A549 treated with CpdA at 1 μM for 4 hours (cell line): ENCODE results near the gene FXYD4. TPM values are rescaled to one million over a fixed set of nuclear protein-coding genes. Genes with fewer than 3 reads are reported as not detected.

Experiments used
- total RNA-seq: library from RNA; stranded (reverse); fragments of 200-300 nt; extraction: Qiagen RNA extraction; gene quantifications from 5 replicates; pipeline ENCODE4 v1.2.3, GENCODE V29; 2022; ENCODE audit warnings: low read depth

The FXYD4 gene, protein sequence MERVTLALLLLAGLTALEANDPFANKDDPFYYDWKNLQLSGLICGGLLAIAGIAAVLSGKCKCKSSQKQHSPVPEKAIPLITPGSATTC
- not detected in 5 replicates for total RNA-seq

GRCh38 chr10:43371418-43371817 lies at the start of gene FXYD4:
FXYD4 (plus strand) TSS chr10:43371636; CDS start chr10:43373747, 2,111 bp downstream.

DNA sequence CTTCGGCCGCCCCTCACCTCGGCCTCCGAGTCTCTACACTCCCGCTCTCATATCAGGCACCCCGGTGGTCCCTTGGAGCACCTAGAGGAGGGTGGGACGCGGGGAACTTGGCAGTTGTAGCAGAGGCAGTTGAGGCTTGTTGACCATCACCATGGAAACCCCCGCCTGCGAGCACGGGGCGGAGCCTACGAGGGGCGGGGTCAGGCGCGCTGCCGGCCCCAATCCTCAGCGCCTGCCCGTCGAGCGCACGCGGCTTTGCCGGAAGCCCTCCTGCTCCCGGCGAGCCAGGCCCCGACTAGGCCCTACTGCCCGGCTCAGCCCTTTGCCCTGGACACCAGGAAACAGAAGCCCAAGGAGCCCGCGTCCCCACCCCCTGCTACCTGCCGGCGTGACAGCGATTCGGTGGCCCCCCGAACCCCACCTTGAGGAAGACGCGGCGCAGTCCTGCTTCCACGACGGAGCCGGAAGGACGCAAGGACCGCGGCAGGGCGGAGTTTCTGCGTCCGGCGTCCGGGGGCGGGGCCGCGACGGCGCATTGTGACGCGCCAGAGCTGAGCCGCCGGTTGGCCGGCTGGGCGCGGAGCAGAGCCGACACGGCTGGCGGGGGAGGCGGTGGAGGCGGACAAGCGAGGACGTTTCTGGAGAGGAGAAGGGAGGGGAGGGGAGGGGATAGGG lies 37.4 kb downstream of the FXYD4 start, which contains the start of gene HNRNPF:
TSS of gene HNRNPF (minus strand) at position 477 of the 675 bp plus-strand sequence. CDS start 21,302 bp downstream, outside the sequence.

Other genes with a start within 250 kb of the FXYD4 start
- 13.8 to 20.8 TPM (median 15.3 TPM) in 5 replicates for gene CSGALNACT2, start 233.2 kb upstream of the FXYD4 start, total RNA-seq
- gene RASGEF1A, start 104.6 kb upstream of the FXYD4 start, total RNA-seq, result 2.6 to 3.8 TPM (median 3.3 TPM) in 5 replicates
- 311 to 349 TPM (median 341 TPM) in 5 replicates for gene HNRNPF, start 37.5 kb downstream of the FXYD4 start, total RNA-seq
- gene ZNF487, start 65.5 kb downstream of the FXYD4 start, total RNA-seq, result 5.8 to 8.2 TPM (median 6.9 TPM) in 5 replicates
- 2.4 to 2.9 TPM (median 2.4 TPM) in 5 replicates for gene ZNF239, start 203.0 kb downstream of the FXYD4 start, total RNA-seq
- gene ZNF485, start 234.8 kb downstream of the FXYD4 start, total RNA-seq, result 1.6 to 2.8 TPM (median 2.1 TPM) in 5 replicates